SH-SY5Y (cell line): ENCODE results near the gene ELMO1.

Experiments
- GATA2 ChIP-seq: IDR thresholded peaks from 2 replicates; pipeline ENCODE4 v1.6.1; 2011; ENCODE audit warnings: mild to moderate bottlenecking, low read depth, low read length
- GATA3 ChIP-seq: IDR thresholded peaks from 2 replicates; pipeline ENCODE4 v1.6.1; 2011; ENCODE audit warnings: low read depth, mild to moderate bottlenecking, low read length, moderate library complexity

The ELMO1 gene

DNA sequence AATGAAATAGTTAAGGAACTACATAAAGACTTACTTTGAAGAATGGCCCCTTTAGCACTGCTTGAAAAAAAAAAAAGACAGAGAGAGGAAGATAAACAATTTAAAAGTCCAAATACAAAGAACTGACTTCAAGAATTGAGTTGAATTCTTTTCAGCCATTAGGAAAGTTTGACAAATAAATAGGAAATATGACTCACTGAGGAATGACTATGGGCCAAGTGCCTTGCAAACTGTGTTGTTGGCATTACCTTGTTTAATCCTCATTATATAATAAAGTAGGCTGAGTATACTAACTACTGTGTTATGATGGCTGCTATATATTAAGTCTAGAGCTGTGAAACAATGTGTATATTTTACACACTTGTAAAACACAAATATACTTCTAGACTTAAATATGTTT, 151.1 kb downstream of the ELMO1 start:
- TF ChIP-seq GATA2 (no peak), GATA3 (no peak)

DNA sequence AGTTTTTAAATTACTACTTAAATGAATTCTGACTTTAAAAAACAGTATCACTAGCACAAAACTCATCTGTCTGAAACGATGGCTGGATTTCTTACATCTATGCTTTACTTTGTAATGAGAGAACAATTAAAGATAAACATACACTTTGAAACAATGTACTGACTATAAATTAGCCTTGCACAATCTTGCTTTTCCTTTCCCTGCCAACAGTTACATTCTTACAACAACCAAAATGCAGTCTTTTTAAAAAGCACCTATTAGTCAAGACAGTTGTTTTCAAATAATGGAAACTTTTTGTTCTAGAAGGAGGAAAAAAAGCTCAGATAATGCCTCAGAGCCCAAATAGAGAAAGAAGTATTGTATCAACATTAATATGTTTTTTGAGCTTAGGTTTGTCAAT, 153.3 kb downstream of the ELMO1 start:
- TF ChIP-seq GATA3 (no peak), GATA2 (no peak)

DNA sequence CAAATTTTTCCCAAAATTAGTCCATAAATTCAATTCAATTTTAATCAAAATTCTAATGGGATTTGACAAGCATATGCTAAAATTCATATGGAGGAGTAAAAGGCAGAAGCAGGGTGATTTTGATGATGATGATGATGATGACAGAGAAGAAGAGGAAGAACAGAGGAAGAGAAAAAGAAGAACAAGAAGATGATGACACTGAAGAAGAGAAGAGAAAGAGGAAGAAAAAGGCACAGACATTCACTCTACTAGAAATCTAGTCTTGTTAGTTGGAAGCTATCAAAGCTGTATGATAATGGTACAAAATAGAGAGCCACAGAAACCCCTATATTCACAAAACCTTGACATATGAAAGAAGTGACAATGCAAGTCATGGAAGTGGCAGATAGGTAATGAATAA, 157.9 kb downstream of the ELMO1 start:
- TF ChIP-seq GATA2 (no peak), GATA3 (no peak)

DNA sequence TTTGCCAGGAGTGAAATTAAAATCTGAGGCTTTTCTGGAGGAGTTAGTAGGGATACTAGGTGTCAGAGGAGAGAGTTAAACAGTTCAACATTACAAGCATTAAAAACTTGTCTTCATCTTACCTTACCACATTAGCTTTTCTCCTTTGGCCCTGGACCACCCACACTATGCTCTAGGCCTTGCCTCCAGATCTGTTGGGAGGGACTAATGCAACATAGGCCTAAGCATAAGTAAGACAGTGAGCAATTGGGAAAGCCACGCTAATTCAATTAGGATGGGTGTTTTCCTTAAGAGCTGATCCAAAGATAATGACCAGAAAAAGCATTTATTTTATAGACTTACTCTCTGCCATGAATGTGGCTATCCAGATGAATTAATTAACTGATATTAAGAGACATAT, 158.9 kb downstream of the ELMO1 start:
- TF ChIP-seq GATA2 (no peak; the same call in 1 of the 2 replicates), GATA3 (peak; percentile 31; the same call in 1 of the 2 replicates)

DNA sequence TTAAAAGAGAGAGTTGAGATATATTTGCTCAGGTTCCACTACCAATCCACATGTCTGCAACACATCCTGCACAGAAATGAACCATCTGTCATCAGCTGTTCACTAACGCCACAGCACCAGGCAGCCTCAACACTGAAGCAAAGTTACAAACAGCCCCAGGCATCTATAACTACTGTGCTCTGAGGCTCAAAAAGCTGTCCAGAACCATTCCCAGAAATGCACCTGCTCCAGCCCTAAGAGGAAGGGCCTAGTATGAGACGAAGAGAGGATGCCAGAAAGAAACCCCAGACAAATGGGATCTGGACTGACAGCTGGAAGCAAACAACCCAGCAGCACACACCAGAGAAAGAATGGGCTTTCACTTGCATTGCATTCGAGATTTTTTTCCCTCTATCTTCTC, 159.3 kb downstream of the ELMO1 start:
- TF ChIP-seq GATA2 = no peak

DNA sequence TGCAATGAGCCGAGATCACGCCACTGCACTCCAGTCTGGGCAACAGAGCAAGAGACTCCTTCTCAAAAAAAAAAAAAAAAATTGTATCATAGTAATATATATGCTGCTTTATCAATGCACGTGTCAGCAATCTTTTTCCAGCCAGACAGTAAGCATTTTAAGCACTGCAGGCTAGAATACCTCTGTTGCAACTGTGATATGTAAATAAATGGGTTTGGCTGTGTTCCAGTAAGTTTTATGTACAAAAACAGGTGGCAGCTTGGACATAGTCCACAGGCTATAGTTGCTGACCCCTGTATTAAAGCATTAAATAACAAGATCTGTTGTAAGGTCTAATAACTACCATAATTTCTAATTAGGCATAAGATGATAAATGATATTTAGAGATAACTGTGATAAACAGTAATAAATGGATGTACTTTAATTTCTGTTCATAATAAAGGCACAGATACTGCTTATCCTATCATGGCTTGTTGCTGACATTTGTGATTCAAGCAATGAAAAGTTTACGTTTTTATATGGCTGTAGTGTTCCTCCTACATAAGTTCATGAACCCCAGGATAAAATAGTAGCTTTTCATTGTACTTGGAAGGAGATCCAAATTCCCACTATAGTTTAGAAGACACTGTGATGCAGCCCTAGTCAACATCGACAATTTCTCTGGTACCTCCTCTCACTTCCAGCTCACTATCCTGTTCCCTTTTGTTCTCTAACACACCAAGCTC, 161.4 kb downstream of the ELMO1 start:
- TF ChIP-seq GATA3 = no peak
- no peak for TF ChIP-seq GATA2

DNA sequence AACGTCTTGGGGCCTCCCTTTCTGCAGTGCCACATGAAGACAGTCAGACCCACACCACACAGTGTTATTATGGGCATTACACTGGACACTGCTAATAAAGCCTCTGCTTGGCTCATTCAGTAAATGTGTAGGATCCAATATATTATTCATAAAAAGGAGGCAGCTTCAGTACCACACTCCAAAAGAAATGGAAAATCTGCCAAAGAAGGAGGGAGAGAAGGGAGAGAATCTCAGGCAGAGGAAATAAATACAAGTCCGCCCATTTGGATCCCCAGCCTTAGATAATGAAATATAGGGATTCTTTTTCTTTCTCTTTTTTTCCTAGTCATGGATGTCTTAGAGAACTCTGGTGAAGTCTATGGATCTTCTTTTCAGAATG, 162.2 kb downstream of the ELMO1 start:
- TF ChIP-seq GATA3 = no peak
- TF ChIP-seq GATA2 = no peak

DNA sequence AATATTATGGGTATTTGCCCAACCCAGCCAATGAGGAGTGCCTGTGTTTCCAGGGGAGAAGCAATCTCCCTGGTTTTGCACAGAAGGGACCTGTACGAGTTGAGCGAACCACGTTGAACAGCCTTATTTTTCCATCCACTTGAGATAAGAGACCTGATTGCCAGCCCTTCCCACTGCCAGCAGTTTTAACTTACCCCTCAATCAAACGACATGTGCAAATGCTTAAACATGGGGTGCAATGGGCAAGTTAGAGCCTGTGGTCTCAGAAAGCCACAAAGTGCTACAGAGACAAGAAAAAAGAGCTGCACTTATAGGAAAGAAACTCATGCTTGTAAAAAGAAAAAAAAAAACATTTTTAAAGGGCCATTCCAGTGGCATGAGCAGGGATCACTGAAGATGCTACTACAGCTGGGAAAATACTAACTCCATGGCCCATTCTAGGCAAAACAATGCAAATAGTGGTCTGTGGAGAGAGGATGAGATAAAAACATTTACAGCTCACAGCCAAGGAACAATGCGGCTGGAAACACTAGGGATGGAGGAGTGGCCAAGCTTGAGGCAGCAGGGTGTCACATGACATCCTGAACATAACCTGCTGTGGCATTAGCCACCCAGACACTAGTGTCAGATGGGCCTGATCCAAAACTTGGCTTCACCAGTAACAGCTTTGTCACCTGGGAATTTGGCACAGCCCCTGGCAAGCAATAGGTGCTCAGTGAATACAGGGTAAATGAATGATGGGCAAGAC, 162.8 kb downstream of the ELMO1 start:
- TF ChIP-seq GATA2 (no peak), GATA3 (no peak)

DNA sequence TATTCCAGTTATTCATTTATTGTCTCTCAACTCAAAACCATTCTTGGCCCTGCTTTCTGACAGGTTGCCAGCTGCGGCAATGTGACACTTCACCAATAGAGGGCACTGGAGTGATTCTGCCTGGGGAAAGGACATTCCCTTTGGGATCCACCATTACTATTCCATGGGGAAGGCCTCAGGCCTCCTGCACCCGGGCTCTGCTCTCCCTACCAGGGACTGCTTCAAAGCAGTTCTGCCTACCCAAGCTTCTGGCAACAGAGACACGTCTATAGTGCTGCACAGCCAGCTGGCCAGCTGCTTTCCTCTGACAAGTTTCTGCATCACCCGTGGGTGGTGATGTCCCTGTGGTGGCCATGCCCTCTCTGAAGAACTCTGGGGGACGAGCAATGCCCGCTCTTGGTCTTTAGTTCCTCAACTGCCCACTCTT, 163.8 kb downstream of the ELMO1 start:
- no peak for TF ChIP-seq GATA2

DNA sequence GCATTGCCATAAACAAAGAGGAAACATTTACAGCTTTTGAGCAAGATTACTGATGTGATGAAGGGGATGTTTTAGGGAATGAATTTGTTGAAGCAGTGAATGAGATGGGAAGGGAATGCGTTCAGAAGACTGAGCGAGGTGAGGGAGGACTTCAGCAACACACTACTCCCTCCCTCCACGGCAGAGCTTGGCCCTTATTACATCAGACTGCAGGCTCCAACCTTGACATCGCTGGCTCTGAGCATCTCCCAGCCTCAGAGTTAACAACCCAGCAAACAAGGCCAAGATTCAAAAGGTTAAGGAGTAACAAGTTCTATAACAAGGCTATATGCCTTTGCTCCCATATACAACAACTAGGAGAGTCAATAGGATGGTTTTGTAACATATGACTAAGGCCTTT, 164.4 kb downstream of the ELMO1 start:
- no peak for TF ChIP-seq GATA3
- no peak for TF ChIP-seq GATA2

DNA sequence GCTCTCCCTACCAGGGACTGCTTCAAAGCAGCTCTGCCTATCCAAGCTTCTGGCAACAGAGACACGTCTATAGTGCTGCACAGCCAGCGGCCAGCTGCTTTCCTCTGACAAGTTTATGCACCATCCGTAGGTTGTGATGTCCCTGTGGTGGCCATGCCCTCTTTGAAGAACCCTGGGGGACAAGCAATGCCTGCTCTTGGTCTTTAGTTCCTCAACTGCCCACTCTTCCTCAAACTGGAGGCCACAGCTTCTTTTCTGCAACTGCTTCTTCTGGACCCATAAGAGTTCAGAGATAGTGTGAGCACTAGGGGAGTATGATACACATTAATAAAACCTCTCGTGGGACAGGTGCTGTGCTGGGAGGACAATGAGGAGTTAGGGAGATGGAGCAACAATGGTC, 164.9 kb downstream of the ELMO1 start:
- TF ChIP-seq GATA3 = no peak
- no peak for TF ChIP-seq GATA2

DNA sequence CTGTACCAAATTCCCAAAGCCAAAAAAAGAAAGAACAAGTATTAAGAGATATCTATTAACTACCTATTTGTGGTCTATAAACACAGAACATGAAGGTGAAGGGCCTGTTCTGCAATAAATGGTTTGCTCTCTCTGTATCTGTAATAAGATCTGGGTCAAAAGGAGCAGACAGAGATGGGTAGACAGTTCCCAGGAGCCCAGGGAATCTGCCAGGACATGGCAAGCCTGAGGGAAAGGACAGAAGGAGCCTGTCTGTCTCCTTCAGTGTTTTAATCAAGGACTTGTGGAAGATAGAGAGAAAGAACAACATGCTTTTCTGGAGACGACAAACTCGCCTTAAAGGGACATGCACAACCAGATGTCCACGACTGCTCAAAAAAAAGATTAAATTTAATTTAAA, 165.7 kb downstream of the ELMO1 start:
- TF ChIP-seq GATA3 = no peak
- TF ChIP-seq GATA2 = peak; percentile 78

DNA sequence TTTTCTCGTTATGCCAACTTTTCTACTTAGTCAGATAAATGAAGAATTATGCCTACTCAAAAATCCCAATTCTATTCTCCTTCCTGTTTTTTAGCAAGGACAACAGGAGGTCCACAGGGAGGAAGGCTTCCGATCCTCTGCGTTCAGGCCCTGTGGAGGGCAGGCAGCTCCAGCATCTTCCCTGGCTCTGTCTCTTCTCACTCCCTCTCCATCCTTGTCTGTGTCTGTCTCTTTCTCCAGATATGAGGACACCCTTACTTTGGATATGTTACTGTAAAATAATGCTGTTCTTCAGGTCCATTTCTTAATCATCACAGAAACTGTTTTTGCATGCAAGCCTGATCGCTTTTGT, 166.6 kb downstream of the ELMO1 start:
- TF ChIP-seq GATA2 = no peak
- TF ChIP-seq GATA3 = no peak

DNA sequence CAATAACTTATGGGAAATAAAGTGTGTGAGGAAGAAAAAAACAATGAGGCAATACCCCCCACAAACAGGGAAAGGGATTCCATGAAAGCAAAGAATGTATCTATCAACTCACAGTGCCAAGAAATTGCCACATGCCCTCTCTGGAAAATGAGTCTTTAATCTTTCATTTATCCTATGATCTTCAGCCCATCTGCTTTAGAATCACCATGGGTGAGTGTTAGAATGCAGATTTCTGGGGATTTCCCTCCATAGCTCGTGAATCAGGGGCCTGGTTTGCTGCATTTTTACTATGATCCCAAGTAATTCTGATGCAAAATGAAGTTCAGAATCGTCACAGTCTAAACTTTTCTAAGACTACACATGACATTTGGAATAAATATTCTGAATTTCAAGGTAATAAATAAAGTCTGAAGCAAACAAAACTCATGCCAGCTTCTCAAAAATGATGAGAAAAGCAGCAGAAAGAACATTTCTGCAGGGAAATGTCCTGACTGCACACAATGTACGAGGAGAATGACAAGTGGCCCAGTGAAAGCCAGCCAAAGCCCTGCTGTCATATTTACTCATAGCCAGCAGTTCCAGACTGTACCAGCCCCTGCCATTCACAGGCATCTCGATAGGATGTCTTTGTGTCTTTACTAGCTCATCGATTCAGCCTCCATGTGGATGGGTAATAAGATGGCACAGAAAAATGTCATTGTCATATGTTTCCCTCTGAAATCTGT, 167.1 kb downstream of the ELMO1 start:
- TF ChIP-seq GATA3 (no peak), GATA2 (no peak)

DNA sequence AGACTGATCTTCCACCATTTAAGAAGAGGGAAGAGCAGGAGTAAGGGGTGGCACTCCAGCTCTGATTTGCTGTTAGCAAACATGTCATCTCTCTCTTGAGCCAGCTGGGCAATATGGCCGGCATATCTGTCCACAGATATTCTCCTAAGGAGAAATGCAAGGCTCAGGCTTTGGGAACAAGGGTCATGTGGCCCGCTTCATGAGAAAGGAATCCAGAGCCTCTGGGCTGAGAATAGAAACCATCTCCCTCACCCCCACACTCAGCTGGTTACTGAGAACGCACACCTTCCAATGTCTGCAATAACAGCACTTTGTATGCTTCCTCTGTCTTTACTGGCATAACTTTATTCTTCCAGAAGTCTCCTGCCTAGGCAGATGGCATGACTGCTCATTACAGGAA, 171.2 kb downstream of the ELMO1 start:
- no peak for TF ChIP-seq GATA3
- no peak for TF ChIP-seq GATA2
